GM23248 (cell line): ENCODE data around the gene COX18.

Experiments used
- EZH2 ChIP-seq: fragments of 200-600 bp; sonication (generic); IDR thresholded peaks from 2 replicates; pipeline ENCODE4 v1.6.1; 2018; ENCODE audit warnings: antibody characterized with exemption, mild to moderate bottlenecking; ENCODE audit not compliant: insufficient read depth, poor library complexity, severe bottlenecking
- EZH2phosphoT487 ChIP-seq: fragments of 200-600 bp; sonication (generic); IDR thresholded peaks from 2 replicates; pipeline ENCODE4 v1.6.1; 2018; ENCODE audit warnings: antibody characterized with exemption, moderate library complexity, mild to moderate bottlenecking, low read depth; ENCODE audit not compliant: insufficient read depth

DNA sequence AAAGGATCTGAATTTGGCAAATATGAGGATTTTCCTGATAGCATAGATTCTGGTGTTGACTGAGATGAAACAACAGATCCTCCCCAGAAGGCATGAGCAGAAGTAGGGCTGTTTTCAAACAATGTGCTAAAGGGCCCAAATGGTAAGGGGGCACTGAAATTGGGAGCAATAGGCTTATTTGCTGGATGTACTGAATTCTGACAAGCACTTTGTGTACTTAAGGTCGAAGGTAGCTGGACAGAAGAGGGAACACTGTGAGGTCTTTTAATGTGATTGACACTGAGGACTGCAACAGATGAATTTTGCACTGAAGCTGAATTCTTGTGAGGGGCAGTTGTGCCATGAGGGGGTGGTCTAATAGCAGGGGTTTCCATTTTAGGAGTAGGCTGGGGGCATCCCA is 21.2 kb upstream of the COX18 start:
- TF ChIP-seq EZH2phosphoT487 = no peak
- no peak for TF ChIP-seq EZH2
